ENCODE measurements around the gene MGME1. TPM values are rescaled to one million over a fixed set of nuclear protein-coding genes. Genes with fewer than 3 reads are reported as not detected.

Gene MGME1
- total and polyA plus RNA-seq, 2 of the 13 experiments (the other 11 are each of a cell fraction or from before 2014, with no cell fraction given) = 36.7 to 66.6 TPM

- no peak for TF ChIP-seq BCL3 (CRISPR knock-in tag; IDR thresholded peaks at IDR 0.05)
- TF ChIP-seq, protein P1, sequence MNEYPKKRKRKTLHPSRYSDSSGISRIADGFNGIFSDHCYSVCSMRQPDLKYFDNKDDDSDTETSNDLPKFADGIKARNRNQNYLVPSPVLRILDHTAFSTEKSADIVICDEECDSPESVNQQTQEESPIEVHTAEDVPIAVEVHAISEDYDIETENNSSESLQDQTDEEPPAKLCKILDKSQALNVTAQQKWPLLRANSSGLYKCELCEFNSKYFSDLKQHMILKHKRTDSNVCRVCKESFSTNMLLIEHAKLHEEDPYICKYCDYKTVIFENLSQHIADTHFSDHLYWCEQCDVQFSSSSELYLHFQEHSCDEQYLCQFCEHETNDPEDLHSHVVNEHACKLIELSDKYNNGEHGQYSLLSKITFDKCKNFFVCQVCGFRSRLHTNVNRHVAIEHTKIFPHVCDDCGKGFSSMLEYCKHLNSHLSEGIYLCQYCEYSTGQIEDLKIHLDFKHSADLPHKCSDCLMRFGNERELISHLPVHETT (CRISPR knock-in tag; conservative IDR thresholded peaks at IDR 0.05) = no peak
- TF ChIP-seq ZBTB21 (CRISPR knock-in tag; IDR thresholded peaks at IDR 0.05) = no peak
- no peak for TF ChIP-seq ZNF431 (CRISPR knock-in tag; IDR thresholded peaks at IDR 0.05; ENCODE audit: borderline replicate concordance, low read depth)
- TF ChIP-seq, protein P2, sequence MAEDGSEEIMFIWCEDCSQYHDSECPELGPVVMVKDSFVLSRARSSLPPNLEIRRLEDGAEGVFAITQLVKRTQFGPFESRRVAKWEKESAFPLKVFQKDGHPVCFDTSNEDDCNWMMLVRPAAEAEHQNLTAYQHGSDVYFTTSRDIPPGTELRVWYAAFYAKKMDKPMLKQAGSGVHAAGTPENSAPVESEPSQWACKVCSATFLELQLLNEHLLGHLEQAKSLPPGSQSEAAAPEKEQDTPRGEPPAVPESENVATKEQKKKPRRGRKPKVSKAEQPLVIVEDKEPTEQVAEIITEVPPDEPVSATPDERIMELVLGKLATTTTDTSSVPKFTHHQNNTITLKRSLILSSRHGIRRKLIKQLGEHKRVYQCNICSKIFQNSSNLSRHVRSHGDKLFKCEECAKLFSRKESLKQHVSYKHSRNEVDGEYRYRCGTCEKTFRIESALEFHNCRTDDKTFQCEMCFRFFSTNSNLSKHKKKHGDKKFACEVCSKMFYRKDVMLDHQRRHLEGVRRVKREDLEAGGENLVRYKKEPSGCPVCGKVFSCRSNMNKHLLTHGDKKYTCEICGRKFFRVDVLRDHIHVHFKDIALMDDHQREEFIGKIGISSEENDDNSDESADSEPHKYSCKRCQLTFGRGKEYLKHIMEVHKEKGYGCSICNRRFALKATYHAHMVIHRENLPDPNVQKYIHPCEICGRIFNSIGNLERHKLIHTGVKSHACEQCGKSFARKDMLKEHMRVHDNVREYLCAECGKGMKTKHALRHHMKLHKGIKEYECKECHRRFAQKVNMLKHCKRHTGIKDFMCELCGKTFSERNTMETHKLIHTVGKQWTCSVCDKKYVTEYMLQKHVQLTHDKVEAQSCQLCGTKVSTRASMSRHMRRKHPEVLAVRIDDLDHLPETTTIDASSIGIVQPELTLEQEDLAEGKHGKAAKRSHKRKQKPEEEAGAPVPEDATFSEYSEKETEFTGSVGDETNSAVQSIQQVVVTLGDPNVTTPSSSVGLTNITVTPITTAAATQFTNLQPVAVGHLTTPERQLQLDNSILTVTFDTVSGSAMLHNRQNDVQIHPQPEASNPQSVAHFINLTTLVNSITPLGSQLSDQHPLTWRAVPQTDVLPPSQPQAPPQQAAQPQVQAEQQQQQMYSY (CRISPR knock-in tag; IDR thresholded peaks at IDR 0.05) = no peak
- no peak for TF ChIP-seq CHD4 (IDR thresholded peaks at IDR 0.05; ENCODE audit: borderline replicate concordance, low read length)
- TF ChIP-seq ZSCAN9 (CRISPR knock-in tag; IDR thresholded peaks at IDR 0.05; ENCODE audit: borderline replicate concordance) = no peak
- no peak for TF ChIP-seq ZNF879 (CRISPR knock-in tag; IDR thresholded peaks at IDR 0.05)
- no peak for TF ChIP-seq ATAD3A (CRISPR knock-in tag; IDR thresholded peaks at IDR 0.05)
- no peak for TF ChIP-seq GMEB1 (CRISPR knock-in tag; IDR thresholded peaks at IDR 0.05; ENCODE audit: borderline replicate concordance)
- TF ChIP-seq ZNF138 (CRISPR knock-in tag; IDR thresholded peaks at IDR 0.05; ENCODE audit: low read depth) = no peak
- no peak for TF ChIP-seq ZNF737 (CRISPR knock-in tag; IDR thresholded peaks at IDR 0.05; ENCODE audit: borderline replicate concordance)
- no peak for TF ChIP-seq ZNF331 (CRISPR knock-in tag; IDR thresholded peaks at IDR 0.05)
- TF ChIP-seq SSRP1 (CRISPR knock-in tag; IDR thresholded peaks at IDR 0.05) = no peak
- TF ChIP-seq SMARCE1 (IDR thresholded peaks at IDR 0.05; ENCODE audit: borderline replicate concordance) = no peak
- TF ChIP-seq ZNF224 (CRISPR knock-in tag; IDR thresholded peaks at IDR 0.05) = no peak
- TF ChIP-seq NR2C2 (CRISPR knock-in tag; IDR thresholded peaks at IDR 0.05; ENCODE audit: borderline replicate concordance) = no peak
- TF ChIP-seq, protein P3, sequence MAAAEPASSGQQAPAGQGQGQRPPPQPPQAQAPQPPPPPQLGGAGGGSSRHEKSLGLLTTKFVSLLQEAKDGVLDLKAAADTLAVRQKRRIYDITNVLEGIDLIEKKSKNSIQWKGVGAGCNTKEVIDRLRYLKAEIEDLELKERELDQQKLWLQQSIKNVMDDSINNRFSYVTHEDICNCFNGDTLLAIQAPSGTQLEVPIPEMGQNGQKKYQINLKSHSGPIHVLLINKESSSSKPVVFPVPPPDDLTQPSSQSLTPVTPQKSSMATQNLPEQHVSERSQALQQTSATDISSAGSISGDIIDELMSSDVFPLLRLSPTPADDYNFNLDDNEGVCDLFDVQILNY (CRISPR knock-in tag; conservative IDR thresholded peaks at IDR 0.05) = no peak
- TF ChIP-seq BCL6 (CRISPR knock-in tag; IDR thresholded peaks at IDR 0.05) = no peak
- peak; percentile 44 for TF ChIP-seq TEAD3 (CRISPR knock-in tag; optimal IDR thresholded peaks at IDR 0.05; ENCODE audit: borderline replicate concordance)
- no peak for TF ChIP-seq ZSCAN29 (CRISPR knock-in tag; conservative IDR thresholded peaks at IDR 0.05)
- TF ChIP-seq, protein P4, sequence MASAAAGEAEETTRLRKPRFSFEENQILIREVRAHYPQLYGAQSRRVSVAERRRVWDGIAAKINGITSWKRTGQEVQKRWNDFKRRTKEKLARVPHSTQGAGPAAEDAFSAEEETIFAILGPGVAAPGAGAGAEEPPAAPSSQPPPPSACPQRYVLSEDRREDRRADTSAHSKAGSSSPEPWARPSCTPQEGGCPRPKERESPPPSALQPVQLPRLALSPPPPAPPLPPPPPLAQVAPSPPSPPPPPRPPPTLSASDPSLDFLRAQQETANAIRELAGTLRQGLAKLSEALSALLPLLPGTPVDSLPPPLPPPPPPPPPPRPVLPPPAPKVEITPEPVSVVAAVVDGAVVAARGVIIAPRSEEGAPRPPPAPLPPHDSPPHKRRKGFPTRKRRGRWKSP (CRISPR knock-in tag; IDR thresholded peaks at IDR 0.05) = no peak
These were observed 1.1 kb downstream of the MGME1 start (continued) for GRCh38 chr20:17969884-17970409.

Measured in HepG2 (cell line).